Measurements from ENCODE around the gene AKNAD1. TPM values are rescaled to one million over a fixed set of nuclear protein-coding genes. Genes with fewer than 3 reads are reported as not detected.
A peak's percentile ranks its signal among the peaks of the same experiment; 100 is the strongest.

The AKNAD1 gene
- polyA plus RNA-seq, 3 donors = not detected

- H3K9ac ChIP-seq (ENCODE audit: insufficient read depth, low read length, poor library complexity, severe bottlenecking) = no peak overlapping the region
- H3K27ac ChIP-seq (ENCODE audit: low read depth in 1 of 2, low read length in 2 of 2) = no peak overlapping the region
- Mint-ChIP-seq H3K4me3 (no peak overlapping the region), H3K9me3 (peaks cover 0 to 4% (median 0%) of the 10 kb centered on the region in 7 donors), H3K27me3 (ENCODE audit: low read depth in 3 of 3) (peaks cover 0 to 6% (median 4%) of the 10 kb centered on the region in 3 donors), H3K4me1 (peaks cover 7% of the 10 kb centered on the region), H3K27ac (no peak overlapping the region), H3K36me3 (no peaks in the 10 kb centered on the region)
- H3K4me3 ChIP-seq (replicated peaks in 1 of 3; ENCODE audit: low read depth in 2 of 3, low read length in 3 of 3) = no peak overlapping the region
- no peak for DNase-seq
- no peaks in the 10 kb centered on the region for H4K20me1 ChIP-seq (ENCODE audit: insufficient read depth, low read length)
- WGBS (ENCODE audit: insufficient coverage) = 100% methylated on average over 1 of the region's 3 CpGs
- H2AFZ ChIP-seq (ENCODE audit: insufficient read depth, low read depth, low read length, poor library complexity, severe bottlenecking) = peak overlapping the region; percentile 27
- no peaks in the 10 kb centered on the region for H3K4me1 ChIP-seq (ENCODE audit: control insufficient read depth in 1 of 2, insufficient read depth in 2 of 2, low read length in 2 of 2)
- no peak for TF ChIP-seq CTCF (IDR thresholded peaks at IDR 0.05)
- no peak overlapping the region for H3K4me2 ChIP-seq (replicated peaks; ENCODE audit: extremely low read depth, low read length, poor library complexity, severe bottlenecking)
- no peaks in the 10 kb centered on the region for H3K9me3 ChIP-seq (replicated peaks in 1 of 2; ENCODE audit: control insufficient read depth in 1 of 2, insufficient read depth in 1 of 2, low read length in 2 of 2)
- no peaks in the 10 kb centered on the region for H3K36me3 ChIP-seq (replicated peaks in 1 of 2; ENCODE audit: control insufficient read depth in 1 of 2, insufficient read depth in 2 of 2, low read length in 2 of 2)
- intact Hi-C loops (cut with micrococcal nuclease) = no loop called here
- H3K79me2 ChIP-seq (ENCODE audit: insufficient read depth, low read length) = no peaks in the 10 kb centered on the region
- no peaks in the 10 kb centered on the region for H3K27me3 ChIP-seq (ENCODE audit: control insufficient read depth in 2 of 2, insufficient read depth in 2 of 2, low read length in 2 of 2)
Observed at GRCh38 chr1:108843390-108844137, 13.3 kb downstream of the AKNAD1 start.

GRCh38 chr1:108842525-108843181, 14.2 kb downstream of the AKNAD1 start:
- H3K4me1 Mint-ChIP-seq = peaks cover 7% of the 10 kb centered on the region
- Histone ChIP-seq H3K36me3 (replicated peaks in 1 of 2; ENCODE audit: control insufficient read depth in 1 of 2, insufficient read depth in 2 of 2, low read length in 2 of 2) (no peaks in the 10 kb centered on the region), H3K9me3 (replicated peaks in 1 of 2; ENCODE audit: control insufficient read depth in 1 of 2, insufficient read depth in 1 of 2, low read length in 2 of 2) (no peaks in the 10 kb centered on the region), H3K9ac (ENCODE audit: insufficient read depth, low read length, poor library complexity, severe bottlenecking) (no peak overlapping the region), H3K79me2 (ENCODE audit: insufficient read depth, low read length) (no peaks in the 10 kb centered on the region), H3K4me1 (ENCODE audit: control insufficient read depth in 1 of 2, insufficient read depth in 2 of 2, low read length in 2 of 2) (no peaks in the 10 kb centered on the region), H3K4me2 (replicated peaks; ENCODE audit: extremely low read depth, low read length, poor library complexity, severe bottlenecking) (no peak overlapping the region), H2AFZ (ENCODE audit: insufficient read depth, low read depth, low read length, poor library complexity, severe bottlenecking) (no peak overlapping the region), H4K20me1 (ENCODE audit: insufficient read depth, low read length) (no peaks in the 10 kb centered on the region), H3K4me3 (replicated peaks in 1 of 3; ENCODE audit: low read depth in 2 of 3, low read length in 3 of 3) (no peak overlapping the region), H3K27ac (ENCODE audit: low read depth in 1 of 2, low read length in 2 of 2) (no peak overlapping the region), H3K27me3 (ENCODE audit: control insufficient read depth in 2 of 2, insufficient read depth in 2 of 2, low read length in 2 of 2) (no peaks in the 10 kb centered on the region)
- H3K36me3 Mint-ChIP-seq = no peaks in the 10 kb centered on the region
- H3K9me3 Mint-ChIP-seq = peaks cover 0 to 4% (median 3%) of the 10 kb centered on the region in 7 donors
- no peak for TF ChIP-seq CTCF (IDR thresholded peaks at IDR 0.05)
- intact Hi-C loops (cut with micrococcal nuclease) = no loop called here
- DNase-seq = no peak
- no peak overlapping the region for H3K27ac Mint-ChIP-seq
- no peak overlapping the region for H3K4me3 Mint-ChIP-seq
- peaks cover 0 to 6% (median 4%) of the 10 kb centered on the region in 3 donors for H3K27me3 Mint-ChIP-seq (ENCODE audit: low read depth in 3 of 3)
- WGBS (ENCODE audit: insufficient coverage) = 100% methylated on average over 2 of the region's 3 CpGs
